GM10248 (cell line): ENCODE data around the gene GALNT15.

Experiments
- CTCF ChIA-PET: fragments of 300-600 bp; sonication (Branson Sonifier 250); formaldehyde crosslinking; extraction: SDS; loops from one replicate; lab custom pipeline; 2021; ENCODE audit warnings: antibody characterized with exemption; lab: Yijun Ruan, JAX
- POLR2A ChIA-PET: fragments of 350-650 bp; sonication (Branson Sonifier 250); formaldehyde crosslinking; extraction: SDS; loops from one replicate; lab custom pipeline; 2020; ENCODE audit warnings: antibody characterized with exemption; lab: Yijun Ruan, JAX
- DNase-seq: peaks from one replicate; pipeline ENCODE4 v3.0.0; 2012; ENCODE audit errors: extremely low spot score
- TF ChIP-seq, protein P1 (sequence below): IDR thresholded peaks from 2 replicates; pipeline ENCODE4 v1.5.1; 2012; ENCODE audit warnings: mild to moderate bottlenecking, low read depth; ENCODE audit errors: extremely low read depth, missing control alignments, control extremely low read depth

The GALNT15 gene, protein sequence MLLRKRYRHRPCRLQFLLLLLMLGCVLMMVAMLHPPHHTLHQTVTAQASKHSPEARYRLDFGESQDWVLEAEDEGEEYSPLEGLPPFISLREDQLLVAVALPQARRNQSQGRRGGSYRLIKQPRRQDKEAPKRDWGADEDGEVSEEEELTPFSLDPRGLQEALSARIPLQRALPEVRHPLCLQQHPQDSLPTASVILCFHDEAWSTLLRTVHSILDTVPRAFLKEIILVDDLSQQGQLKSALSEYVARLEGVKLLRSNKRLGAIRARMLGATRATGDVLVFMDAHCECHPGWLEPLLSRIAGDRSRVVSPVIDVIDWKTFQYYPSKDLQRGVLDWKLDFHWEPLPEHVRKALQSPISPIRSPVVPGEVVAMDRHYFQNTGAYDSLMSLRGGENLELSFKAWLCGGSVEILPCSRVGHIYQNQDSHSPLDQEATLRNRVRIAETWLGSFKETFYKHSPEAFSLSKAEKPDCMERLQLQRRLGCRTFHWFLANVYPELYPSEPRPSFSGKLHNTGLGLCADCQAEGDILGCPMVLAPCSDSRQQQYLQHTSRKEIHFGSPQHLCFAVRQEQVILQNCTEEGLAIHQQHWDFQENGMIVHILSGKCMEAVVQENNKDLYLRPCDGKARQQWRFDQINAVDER

GRCh38 chr3:16174389-16174788 is at the start of gene GALNT15:
GALNT15 (plus strand) TSS chr3:16174680; CDS start chr3:16175152, 472 bp downstream.
- no peak for DNase-seq
- TF ChIP-seq, protein P1, sequence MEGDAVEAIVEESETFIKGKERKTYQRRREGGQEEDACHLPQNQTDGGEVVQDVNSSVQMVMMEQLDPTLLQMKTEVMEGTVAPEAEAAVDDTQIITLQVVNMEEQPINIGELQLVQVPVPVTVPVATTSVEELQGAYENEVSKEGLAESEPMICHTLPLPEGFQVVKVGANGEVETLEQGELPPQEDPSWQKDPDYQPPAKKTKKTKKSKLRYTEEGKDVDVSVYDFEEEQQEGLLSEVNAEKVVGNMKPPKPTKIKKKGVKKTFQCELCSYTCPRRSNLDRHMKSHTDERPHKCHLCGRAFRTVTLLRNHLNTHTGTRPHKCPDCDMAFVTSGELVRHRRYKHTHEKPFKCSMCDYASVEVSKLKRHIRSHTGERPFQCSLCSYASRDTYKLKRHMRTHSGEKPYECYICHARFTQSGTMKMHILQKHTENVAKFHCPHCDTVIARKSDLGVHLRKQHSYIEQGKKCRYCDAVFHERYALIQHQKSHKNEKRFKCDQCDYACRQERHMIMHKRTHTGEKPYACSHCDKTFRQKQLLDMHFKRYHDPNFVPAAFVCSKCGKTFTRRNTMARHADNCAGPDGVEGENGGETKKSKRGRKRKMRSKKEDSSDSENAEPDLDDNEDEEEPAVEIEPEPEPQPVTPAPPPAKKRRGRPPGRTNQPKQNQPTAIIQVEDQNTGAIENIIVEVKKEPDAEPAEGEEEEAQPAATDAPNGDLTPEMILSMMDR, result no peak
- ChIA-PET CTCF (interaction anchor here (1.1 to 11.7 kb wide), 4 partner anchors 9 to 201 kb away, joined by 3 to 112 read pairs (median 4); no protein-coding TSS in a partner anchor), POLR2A (interaction anchor here (0.6 kb wide), 1 partner anchor 16 kb away, joined by 4 read pairs; no protein-coding TSS in a partner anchor)

GRCh38 chr3:16126634-16127033 is 47.8 kb upstream of the GALNT15 start:
- ChIA-PET POLR2A (no interaction called here), CTCF (no interaction called here)
- DNase-seq, result no peak
- TF ChIP-seq, protein P1, result no peak

GRCh38 chr3:16127249-16127648 is 47.2 kb upstream of the GALNT15 start:
- ChIA-PET POLR2A (no interaction called here), CTCF (no interaction called here)
- DNase-seq, result no peak
- TF ChIP-seq, protein P1, result no peak

DNA sequence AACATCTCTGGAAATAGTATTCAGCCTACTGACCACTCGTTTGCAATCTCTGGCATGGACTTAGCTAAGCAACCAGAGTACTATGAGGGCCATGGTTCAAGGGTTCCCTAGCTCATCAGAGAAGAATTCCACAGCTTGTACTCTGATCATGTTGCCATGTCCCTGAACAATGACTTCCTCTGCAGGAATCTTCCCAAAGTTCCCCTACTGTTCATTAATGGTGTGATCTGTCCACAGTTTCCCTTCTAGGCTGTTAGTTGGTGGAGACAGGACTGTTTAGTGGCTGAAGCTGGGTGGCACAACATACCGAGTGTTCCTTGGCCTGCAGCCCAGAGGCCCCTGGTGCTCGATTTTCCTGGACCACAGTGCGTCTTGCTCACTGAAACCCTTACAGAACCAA is 44.4 kb upstream of the GALNT15 start:
- ChIA-PET CTCF (interaction anchor here (0.9 to 2.0 kb wide), 3 partner anchors 10 to 51 kb away, joined by 3 to 8 read pairs (median 4); no protein-coding TSS in a partner anchor), POLR2A (no interaction called here)
- TF ChIP-seq, protein P1, result no peak
- DNase-seq, result no peak

DNA sequence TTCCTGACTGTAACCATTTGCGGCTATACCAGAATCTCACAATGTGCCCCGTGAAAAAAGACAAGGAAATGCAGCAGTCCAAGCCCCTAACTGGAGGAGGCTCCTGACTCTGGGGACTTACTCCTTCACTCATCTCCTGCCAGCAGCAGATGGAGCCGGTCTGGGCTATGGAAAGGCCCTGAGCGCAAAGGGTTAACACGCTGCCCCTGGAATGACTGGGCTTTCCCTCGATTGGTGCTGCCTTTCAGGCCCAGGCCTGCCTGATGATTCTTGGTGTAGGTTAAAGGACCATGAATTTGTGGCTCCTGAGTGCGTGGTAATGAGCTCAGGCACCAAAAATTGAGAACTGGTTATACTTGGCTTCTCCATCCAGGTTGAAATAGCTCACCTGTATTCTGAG is 42.3 kb upstream of the GALNT15 start:
- TF ChIP-seq, protein P1, result no peak
- DNase-seq, result no peak
- ChIA-PET POLR2A (no interaction called here), CTCF (interaction anchor here (1.4 to 1.5 kb wide), 3 partner anchors 26 to 46 kb away, joined by 3 to 4 read pairs (median 3); no protein-coding TSS in a partner anchor)

- no peak for DNase-seq
- ChIA-PET CTCF (interaction anchor here (1.4 to 1.5 kb wide), 3 partner anchors 25 to 45 kb away, joined by 3 to 4 read pairs (median 3); no protein-coding TSS in a partner anchor), POLR2A (no interaction called here)
- TF ChIP-seq, protein P1, result no peak
These were observed 41.6 kb upstream of the GALNT15 start for GRCh38 chr3:16132928-16133327.
